GM21526 (cell line): Measurements from ENCODE around the gene CBFA2T2.

Source experiments
- ATAC-seq: cut with Tn5 transposase; IDR thresholded peaks from one replicate; pipeline ENCODE4 v1.9.1; 2021; ENCODE audit warnings: moderate library complexity; ENCODE audit not compliant: unreplicated experiment, low FRiP score

Gene CBFA2T2

GRCh38 chr20:33672426-33673113, 182.7 kb downstream of the CBFA2T2 start:
- no peak for ATAC-seq

DNA sequence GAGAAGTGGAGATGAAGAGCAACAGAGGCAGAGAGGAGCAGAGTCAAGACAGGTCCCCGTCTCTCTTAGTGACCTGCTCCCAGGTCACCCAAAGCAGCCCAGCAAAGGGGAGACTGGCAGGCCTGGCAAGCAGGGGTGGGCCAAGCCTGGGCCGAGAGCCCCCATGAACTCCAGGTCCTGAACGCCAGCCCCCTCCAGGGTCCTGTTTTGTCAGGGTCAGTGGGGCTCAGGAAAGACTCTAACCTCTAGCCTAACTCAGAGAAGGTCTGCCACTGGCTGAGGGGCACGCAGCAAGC, 183.2 kb downstream of the CBFA2T2 start:
- no peak for ATAC-seq

DNA sequence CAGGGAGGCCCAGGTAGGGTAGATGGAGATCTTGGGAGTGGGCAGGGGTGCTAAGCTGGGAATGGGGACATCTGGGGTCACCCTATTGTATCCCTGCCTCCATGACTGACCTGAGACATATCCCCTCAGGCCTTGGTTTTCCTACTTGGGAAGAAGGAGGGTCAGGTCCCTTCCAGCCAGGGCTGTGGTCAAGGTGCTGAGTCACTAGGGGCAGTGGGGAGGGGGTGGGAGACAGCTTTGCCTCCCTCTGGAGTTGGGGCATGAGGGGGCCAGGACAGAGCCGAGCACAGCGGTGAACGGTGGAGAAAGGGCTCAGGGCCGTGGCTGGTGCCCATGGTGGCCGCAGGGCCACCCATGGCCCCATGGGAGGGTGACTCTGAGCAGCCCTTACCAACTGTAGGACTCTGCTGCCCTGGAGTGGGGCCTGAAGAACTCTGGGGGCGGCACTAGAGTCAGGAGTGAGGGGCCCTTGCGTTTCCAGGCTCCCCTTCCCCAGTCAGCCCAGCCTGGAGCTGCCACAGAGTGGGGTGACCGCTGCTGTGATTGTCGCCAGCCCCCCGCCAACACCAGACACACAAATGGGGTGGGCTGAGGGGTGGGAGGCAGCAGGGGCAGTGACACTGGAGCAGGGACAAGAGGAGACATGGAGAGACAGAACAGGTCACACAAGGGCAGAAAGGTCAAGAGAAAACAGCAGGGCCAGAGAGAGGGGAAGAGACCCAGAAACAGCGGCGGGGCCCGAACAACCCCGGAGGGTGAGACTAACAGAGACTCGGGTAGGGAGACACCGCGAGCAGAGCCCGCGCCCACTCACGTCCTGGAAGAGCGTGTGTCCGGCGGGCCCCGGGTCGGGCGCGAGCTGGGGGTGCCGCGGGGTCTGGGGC, 183.8 kb downstream of the CBFA2T2 start:
- ATAC-seq, result no peak

DNA sequence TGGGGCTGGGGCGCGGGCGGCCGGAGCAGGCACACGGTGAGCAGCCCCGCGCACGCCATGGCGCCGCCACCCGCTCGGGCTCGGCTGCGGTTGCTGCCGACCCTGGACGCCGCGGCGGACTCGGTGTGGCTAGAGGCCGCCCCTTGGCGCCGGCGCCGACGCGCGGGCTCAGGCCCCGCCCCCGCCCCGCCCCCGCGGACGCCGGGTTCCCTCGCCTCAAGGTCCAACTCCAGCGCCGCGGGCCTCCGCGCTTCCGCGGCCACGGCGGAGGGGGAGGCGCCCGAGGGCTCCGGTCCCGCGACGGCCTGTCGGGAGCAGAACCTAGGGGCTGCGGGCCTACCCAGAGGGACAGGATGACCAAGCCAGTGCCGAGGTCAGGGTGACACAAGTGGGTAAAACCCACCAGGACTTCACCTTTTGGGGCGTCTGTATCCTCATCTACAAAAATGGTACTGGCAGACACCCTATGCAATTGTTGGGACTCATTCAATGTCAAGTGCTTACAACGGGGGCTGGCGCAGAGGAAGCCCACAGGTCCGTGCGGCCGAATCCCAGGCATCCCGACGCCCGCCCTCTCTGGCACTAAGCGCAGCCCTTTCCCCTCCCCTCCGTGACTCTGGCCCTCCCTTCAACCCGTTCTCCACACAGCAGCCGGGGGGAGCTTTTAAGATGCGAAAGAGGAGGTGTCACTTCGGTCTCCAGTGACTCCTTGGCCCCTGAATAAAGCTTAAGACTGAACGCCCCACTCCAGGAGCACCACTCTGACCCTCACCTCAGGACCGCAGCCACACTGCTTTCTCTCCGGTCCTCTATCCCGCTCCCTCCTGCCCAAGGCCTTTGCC, 184.6 kb downstream of the CBFA2T2 start, which contains the start of gene NECAB3:
Gene NECAB3, minus strand, starts transcription at position 135 of the 842 bp plus-strand sequence. Its CDS starts 76 bp downstream, at position 59.
- ATAC-seq, result peak; percentile 48

DNA sequence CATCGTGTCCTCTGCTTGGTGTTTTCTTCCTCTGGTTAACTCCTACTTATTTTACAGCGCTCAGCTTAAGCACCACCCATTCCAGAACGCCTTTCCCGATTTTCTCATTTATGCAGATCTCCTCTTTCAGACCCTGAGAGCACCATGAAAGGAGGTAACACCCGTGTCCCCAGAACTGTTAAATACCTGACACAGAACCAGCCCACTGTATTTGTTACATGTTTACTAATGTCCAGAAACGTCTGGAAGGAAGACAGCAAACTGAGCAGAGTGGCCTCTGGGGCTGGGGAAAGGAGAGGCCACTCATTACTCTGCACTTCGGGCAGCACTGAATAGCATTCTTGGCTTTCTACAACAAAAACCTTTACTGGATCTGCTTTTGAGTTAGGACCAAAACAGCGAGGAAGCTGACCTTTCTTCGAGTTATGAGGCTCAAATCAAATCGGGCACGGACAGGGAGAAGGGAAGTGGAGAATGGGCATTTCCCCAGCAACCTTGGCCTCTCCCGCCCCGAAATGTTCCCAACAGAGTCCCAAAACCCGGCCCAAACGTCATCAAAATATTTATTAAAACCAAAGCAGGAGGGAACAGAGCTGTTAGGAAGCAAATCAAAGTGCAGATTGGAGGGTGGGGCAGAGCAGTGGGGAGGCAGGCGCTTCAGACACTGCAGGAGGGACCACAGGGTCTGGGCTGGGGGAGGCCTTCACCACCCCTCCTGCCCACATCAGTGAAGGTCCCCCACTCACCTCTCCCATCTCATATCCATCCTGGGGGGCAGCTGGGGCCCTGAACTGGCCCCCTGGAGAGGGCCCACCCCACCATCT, 185.5 kb downstream of the CBFA2T2 start:
- no peak for ATAC-seq

GRCh38 chr20:33676121-33676520, 186.2 kb downstream of the CBFA2T2 start:
- ATAC-seq, result no peak

DNA sequence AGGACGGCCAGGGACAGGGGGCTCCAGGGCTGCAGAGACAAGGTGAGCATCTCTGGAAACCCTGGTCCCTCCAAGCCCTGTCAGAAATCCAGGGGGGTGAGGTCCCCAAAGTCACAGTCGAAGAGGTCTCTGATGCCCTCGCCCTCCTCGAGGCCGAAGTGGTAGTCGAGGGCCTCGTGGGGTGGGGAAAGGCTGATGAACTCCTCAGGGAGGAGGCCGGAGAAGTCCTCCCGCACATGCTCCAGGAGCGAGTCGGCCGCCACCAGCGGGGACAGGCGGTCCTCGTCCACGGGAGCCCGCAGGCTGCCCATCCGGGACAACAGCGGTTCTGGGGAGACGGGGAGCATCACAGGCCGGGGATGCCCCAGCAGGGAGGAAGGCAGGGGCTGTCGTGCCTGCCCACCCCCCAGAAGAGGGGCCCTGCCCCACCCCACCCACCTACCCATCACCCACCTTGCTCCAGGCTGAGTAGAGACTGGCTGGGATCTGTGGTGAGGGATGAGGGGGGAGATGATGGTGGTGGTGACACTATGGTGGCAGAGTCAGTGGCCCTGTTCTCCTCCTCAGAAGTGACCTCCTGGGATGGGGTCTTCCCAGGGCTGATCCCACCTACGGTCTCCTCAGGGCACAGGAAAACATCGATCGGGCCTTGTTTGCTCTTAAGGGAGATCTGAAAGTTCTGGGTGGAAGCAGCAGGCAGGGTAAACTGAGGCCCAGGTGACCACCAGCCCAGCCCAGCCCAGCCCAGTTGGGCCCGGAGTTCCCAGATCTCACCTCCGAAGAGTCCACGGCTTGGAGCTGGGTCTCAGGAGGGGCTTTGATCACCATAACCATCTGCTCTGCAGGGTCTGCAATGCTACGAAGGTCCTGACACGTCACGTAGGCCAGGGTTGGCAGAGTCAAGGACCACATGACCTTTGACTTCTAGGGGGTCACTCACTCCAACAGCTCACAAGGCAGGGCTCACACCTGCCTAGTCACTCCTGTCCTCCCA, 187.1 kb downstream of the CBFA2T2 start:
- no peak for ATAC-seq

DNA sequence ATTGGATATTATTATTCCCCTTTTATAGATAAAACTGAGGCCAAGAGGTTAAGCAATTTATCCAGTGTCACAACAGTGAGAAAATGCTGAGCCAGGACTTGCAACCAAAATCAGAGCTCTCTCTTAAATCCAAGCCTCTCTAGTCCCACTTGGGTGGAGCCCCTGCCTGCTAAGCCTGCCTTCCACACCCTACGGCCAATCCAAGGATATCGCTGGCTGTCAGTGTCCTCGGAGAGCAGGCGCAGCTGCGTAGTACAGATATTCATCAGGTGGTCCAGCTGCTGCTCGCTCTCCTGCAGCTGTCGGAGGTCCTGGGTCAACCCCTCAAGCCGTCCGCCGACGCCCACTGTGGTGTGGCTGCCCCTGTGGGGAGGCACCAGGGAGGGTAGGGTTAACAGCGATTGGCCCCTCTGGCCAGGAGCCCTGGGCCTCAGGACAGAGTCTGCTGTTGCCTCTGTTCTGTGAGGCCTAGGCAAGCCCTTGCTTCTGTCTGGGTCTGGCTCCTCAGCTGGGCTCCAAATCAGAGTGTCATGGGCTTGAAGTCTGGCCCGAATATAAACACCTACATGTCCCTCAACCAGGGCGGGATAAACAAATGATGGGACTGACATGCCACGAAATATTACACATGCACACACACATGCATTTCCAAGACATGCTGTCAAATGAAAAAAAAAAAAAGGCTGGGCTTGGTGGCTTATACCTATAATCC, 188.3 kb downstream of the CBFA2T2 start:
- ATAC-seq, result no peak

GRCh38 chr20:33679758-33680485, 190.0 kb downstream of the CBFA2T2 start:
- no peak for ATAC-seq

GRCh38 chr20:33680686-33681085, 190.8 kb downstream of the CBFA2T2 start:
- no peak for ATAC-seq

- ATAC-seq, result no peak
Observed at GRCh38 chr20:33681288-33681687, 191.4 kb downstream of the CBFA2T2 start.

DNA sequence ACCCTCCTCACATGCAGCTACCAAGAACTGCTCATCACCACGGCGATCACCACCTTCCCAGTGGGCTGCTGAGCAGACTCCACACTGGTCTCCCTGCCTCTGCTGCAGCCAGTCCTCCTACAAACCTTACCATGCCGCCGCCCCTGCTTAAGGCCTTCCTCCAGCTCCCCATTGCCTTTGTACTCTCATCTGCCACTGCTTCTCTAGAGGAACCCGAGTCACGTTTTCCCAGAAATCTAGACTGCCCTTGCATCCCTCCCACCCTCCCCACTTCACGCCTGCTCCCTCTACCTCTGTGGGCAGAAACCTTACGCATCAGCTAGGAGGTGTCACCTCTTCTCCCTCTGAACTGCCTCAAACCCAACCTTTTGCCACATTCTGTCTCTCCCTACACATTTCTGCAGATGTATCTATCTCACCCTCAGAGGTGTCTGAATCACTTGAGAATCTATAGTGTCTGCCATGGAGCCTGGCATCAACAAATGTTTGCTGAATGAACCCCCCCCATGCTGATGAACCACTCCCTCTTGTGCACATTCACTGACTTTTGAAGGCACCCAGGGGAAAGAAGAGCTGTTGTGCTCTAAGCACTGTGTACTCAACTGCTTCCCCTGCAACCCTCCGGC, 191.9 kb downstream of the CBFA2T2 start:
- no peak for ATAC-seq

- no peak for ATAC-seq
Observed at GRCh38 chr20:33684533-33685327, 194.8 kb downstream of the CBFA2T2 start.

DNA sequence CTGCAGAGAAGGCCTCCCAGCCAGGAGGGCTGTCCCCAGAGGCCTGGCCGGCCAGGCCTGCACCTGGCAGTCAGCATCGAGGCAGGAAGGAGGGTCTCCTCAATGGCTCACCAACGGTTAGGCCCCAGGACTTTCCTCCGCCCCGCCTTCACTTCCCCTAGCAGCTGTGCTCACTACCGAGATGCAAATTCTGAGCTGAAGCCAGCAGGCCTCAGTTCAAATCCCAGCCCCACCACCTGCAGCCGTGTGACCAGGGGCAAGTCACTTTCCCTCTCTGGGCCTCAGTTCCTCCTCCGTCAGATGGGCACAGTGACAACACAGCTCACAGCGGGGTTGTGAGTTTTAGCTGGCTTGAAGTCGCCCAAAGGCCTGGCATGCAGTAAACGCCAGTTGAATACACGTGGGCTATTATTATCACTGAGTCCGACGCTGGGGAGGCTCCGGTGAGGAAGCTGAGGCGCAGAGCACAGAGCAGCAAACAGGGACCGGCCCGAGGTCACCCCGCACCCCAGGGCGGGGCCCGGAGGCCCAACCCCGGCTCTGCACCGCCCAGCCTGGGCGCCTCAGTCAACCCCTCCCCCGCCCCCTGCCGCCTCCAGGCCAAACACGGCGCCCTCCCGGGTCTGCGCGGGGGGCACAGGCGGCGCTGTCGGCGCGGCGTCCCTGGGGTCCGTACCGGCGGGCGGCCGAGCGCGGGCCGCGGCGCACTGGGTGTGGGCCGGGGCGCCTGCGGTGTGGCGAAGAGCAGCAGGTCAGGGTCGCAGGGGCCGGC, 195.6 kb downstream of the CBFA2T2 start:
- ATAC-seq, result peak; percentile 36

- ATAC-seq, result peak; percentile 62
Observed at GRCh38 chr20:33686100-33686983, 196.4 kb downstream of the CBFA2T2 start, which contains the start of gene E2F1. TSS of gene E2F1 (minus strand) at chr20:33686385. CDS start at chr20:33686264, 121 bp downstream.
